C4-2B (cell line): Measurements from ENCODE around the gene CDRT4.

Experiments used
- ZFX ChIP-seq: fragments of 450-650 bp; IDR thresholded peaks from 2 replicates; pipeline ENCODE4 v1.6.1; 2017
- TF ChIP-seq, protein P1 (sequence below): fragments of 450-650 bp; conservative IDR thresholded peaks from 2 replicates; pipeline ENCODE4 v1.5.1; 2017; ENCODE audit warnings: mild to moderate bottlenecking

DNA sequence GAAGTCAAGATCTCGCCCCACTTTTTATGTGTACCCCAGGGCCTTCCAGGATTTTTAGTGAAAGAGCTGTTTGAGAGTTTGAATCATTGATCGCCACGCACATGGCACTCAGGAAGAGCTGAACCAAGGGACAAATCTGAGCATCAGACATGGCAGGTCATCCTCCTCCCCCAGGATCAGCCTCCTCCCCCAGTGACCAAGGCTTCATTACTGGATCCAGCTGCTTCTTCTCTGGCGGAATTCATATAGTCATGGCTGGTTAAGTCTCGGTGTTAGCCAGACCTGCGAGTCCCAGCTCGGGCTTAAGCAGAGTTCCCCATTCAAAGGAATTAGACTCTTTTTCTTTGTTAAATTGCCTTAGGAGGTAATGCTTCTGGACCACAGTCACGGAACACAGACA, 32.5 kb downstream of the CDRT4 start:
- TF ChIP-seq, protein P1, sequence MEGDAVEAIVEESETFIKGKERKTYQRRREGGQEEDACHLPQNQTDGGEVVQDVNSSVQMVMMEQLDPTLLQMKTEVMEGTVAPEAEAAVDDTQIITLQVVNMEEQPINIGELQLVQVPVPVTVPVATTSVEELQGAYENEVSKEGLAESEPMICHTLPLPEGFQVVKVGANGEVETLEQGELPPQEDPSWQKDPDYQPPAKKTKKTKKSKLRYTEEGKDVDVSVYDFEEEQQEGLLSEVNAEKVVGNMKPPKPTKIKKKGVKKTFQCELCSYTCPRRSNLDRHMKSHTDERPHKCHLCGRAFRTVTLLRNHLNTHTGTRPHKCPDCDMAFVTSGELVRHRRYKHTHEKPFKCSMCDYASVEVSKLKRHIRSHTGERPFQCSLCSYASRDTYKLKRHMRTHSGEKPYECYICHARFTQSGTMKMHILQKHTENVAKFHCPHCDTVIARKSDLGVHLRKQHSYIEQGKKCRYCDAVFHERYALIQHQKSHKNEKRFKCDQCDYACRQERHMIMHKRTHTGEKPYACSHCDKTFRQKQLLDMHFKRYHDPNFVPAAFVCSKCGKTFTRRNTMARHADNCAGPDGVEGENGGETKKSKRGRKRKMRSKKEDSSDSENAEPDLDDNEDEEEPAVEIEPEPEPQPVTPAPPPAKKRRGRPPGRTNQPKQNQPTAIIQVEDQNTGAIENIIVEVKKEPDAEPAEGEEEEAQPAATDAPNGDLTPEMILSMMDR = no peak
- no peak for TF ChIP-seq ZFX
